Measurements from ENCODE around the gene TM2D1.
A peak's percentile ranks its signal among the peaks of the same experiment; 100 is the strongest.
"Not testable (repeated sequence)": the region's sequence is repeated elsewhere in the genome, so short reads cannot be mapped to it uniquely, and the experiment has no call there.

Gene TM2D1

GRCh38 chr1:61743716-61744580 is 19.0 kb upstream of the TM2D1 start:
- H3K4me3 ChIP-seq (ENCODE audit: low read length) = peak overlapping the region; percentile 81
- H3K27me3 ChIP-seq (ENCODE audit: insufficient read depth, low read length) = no peaks in the 10 kb centered on the region
- H3K4me1 ChIP-seq (ENCODE audit: insufficient read depth, low read length) = peaks cover 15% of the 10 kb centered on the region
- H3K9ac ChIP-seq (ENCODE audit: low read depth, low read length) = no peak overlapping the region
- 86% methylated on average over 5 of the region's 6 CpGs for WGBS
- H3K27ac ChIP-seq (ENCODE audit: low read depth, low read length) = no peak overlapping the region
- no peaks in the 10 kb centered on the region for H3K36me3 ChIP-seq (ENCODE audit: insufficient read depth, low read length)
- H3K9me3 ChIP-seq (ENCODE audit: insufficient read depth, low read depth, low read length) = no peaks in the 10 kb centered on the region

GRCh38 chr1:61743431-61743705 is 18.4 kb upstream of the TM2D1 start:
- Histone ChIP-seq H3K27me3 (ENCODE audit: insufficient read depth, low read length) (no peaks in the 10 kb centered on the region), H3K36me3 (ENCODE audit: insufficient read depth, low read length) (no peaks in the 10 kb centered on the region), H3K9ac (ENCODE audit: low read depth, low read length) (peak overlapping the region; percentile 84), H3K4me3 (ENCODE audit: low read length) (peak overlapping the region; percentile 81), H3K4me1 (ENCODE audit: insufficient read depth, low read length) (peaks cover 15% of the 10 kb centered on the region), H3K27ac (ENCODE audit: low read depth, low read length) (no peak overlapping the region), H3K9me3 (ENCODE audit: insufficient read depth, low read depth, low read length) (no peaks in the 10 kb centered on the region)
- WGBS = 33% methylated on average over 5 of the region's 5 CpGs

- peaks cover 15% of the 10 kb centered on the region for H3K4me1 ChIP-seq (ENCODE audit: insufficient read depth, low read length)
- no peaks in the 10 kb centered on the region for H3K9me3 ChIP-seq (ENCODE audit: insufficient read depth, low read depth, low read length)
- H3K27me3 ChIP-seq (ENCODE audit: insufficient read depth, low read length) = no peaks in the 10 kb centered on the region
- H3K9ac ChIP-seq (ENCODE audit: low read depth, low read length) = peak overlapping the region; percentile 84
- peak overlapping the region; percentile 68; the same call in 1 of the 2 replicates for H3K27ac ChIP-seq (ENCODE audit: low read depth, low read length)
- peak overlapping the region; percentile 81 for H3K4me3 ChIP-seq (ENCODE audit: low read length)
- H3K36me3 ChIP-seq (ENCODE audit: insufficient read depth, low read length) = no peaks in the 10 kb centered on the region
- WGBS = under 1% methylated on average over 74 of the region's 74 CpGs
Measured at GRCh38 chr1:61742620-61743430, 17.9 kb upstream of the TM2D1 start.

GRCh38 chr1:61741711-61742619 is 17.0 kb upstream of the TM2D1 start, which contains the start of gene PATJ:
TSS of gene PATJ (plus strand) at chr1:61742480. CDS start at chr1:61762893, 20,413 bp downstream.
- Histone ChIP-seq H3K27ac (ENCODE audit: low read depth, low read length) (peak within 1 kb of the TSS; percentile 68), H3K9ac (ENCODE audit: low read depth, low read length) (peak within 1 kb of the TSS; percentile 84), H3K27me3 (ENCODE audit: insufficient read depth, low read length) (no peaks in the 10 kb centered on the region), H3K4me3 (ENCODE audit: low read length) (peak within 1 kb of the TSS; percentile 81), H3K9me3 (ENCODE audit: insufficient read depth, low read depth, low read length) (no peaks in the 10 kb centered on the region), H3K4me1 (ENCODE audit: insufficient read depth, low read length) (peaks cover 8% of the 10 kb centered on the region), H3K36me3 (ENCODE audit: insufficient read depth, low read length) (no peaks in the 10 kb centered on the region)
- WGBS = 6% methylated on average over 51 of the region's 54 CpGs

- peak overlapping the region; percentile 81 for H3K4me3 ChIP-seq (ENCODE audit: low read length)
- H3K36me3 ChIP-seq (ENCODE audit: insufficient read depth, low read length) = no peaks in the 10 kb centered on the region
- no peaks in the 10 kb centered on the region for H3K4me1 ChIP-seq (ENCODE audit: insufficient read depth, low read length)
- no peaks in the 10 kb centered on the region for H3K27me3 ChIP-seq (ENCODE audit: insufficient read depth, low read length)
- WGBS = 90% methylated on average over 14 of the region's 19 CpGs
- H3K27ac ChIP-seq (ENCODE audit: low read depth, low read length) = no peak overlapping the region
- H3K9ac ChIP-seq (ENCODE audit: low read depth, low read length) = peak overlapping the region; percentile 83; the same call in 1 of the 2 replicates
- H3K9me3 ChIP-seq (ENCODE audit: insufficient read depth, low read depth, low read length) = no peaks in the 10 kb centered on the region
Measured at GRCh38 chr1:61740751-61741700, 16.1 kb upstream of the TM2D1 start.

- no peaks in the 10 kb centered on the region for H3K4me1 ChIP-seq (ENCODE audit: insufficient read depth, low read length)
- no peak overlapping the region for H3K9ac ChIP-seq (ENCODE audit: low read depth, low read length)
- 80% methylated on average over 3 of the region's 3 CpGs for WGBS
- no peak overlapping the region for H3K27ac ChIP-seq (ENCODE audit: low read depth, low read length)
- no peaks in the 10 kb centered on the region for H3K9me3 ChIP-seq (ENCODE audit: insufficient read depth, low read depth, low read length)
- H3K27me3 ChIP-seq (ENCODE audit: insufficient read depth, low read length) = no peaks in the 10 kb centered on the region
- no peak overlapping the region for H3K4me3 ChIP-seq (ENCODE audit: low read length)
- H3K36me3 ChIP-seq (ENCODE audit: insufficient read depth, low read length) = no peaks in the 10 kb centered on the region
Measured at GRCh38 chr1:61732726-61733125, 7.8 kb upstream of the TM2D1 start.

GRCh38 chr1:61730679-61731078 is 5.7 kb upstream of the TM2D1 start:
- not testable (repeated sequence) for H3K9me3 ChIP-seq (ENCODE audit: insufficient read depth, low read depth, low read length); H3K27ac ChIP-seq (ENCODE audit: low read depth, low read length)
- WGBS = 0% methylated on average over 1 of the region's 1 CpG

GRCh38 chr1:61727544-61727943 is 2.6 kb upstream of the TM2D1 start:
- Histone ChIP-seq H3K4me1 (ENCODE audit: insufficient read depth, low read length) (peaks cover 6% of the 10 kb centered on the region; the same call in 1 of the 2 replicates), H3K27me3 (ENCODE audit: insufficient read depth, low read length) (no peaks in the 10 kb centered on the region), H3K4me3 (ENCODE audit: low read length) (no peak overlapping the region), H3K9ac (ENCODE audit: low read depth, low read length) (no peak overlapping the region), H3K9me3 (ENCODE audit: insufficient read depth, low read depth, low read length) (no peaks in the 10 kb centered on the region), H3K36me3 (ENCODE audit: insufficient read depth, low read length) (no peaks in the 10 kb centered on the region), H3K27ac (ENCODE audit: low read depth, low read length) (no peak overlapping the region)
- WGBS = 100% methylated on average over 2 of the region's 3 CpGs

More at GRCh38 chr1:61730679-61731078, 5.7 kb upstream of the TM2D1 start:
- not testable (repeated sequence) for H3K36me3 ChIP-seq (ENCODE audit: insufficient read depth, low read length); H3K4me3 ChIP-seq (ENCODE audit: low read length); H3K27me3 ChIP-seq (ENCODE audit: insufficient read depth, low read length); H3K4me1 ChIP-seq (ENCODE audit: insufficient read depth, low read length); H3K9ac ChIP-seq (ENCODE audit: low read depth, low read length)

GRCh38 chr1:61724506-61724812 is 482 bp downstream of the TM2D1 start:
- 13% methylated on average over 3 of the region's 3 CpGs for WGBS
- Histone ChIP-seq H3K9ac (ENCODE audit: low read depth, low read length) (peak overlapping the region; percentile 90), H3K9me3 (ENCODE audit: insufficient read depth, low read depth, low read length) (no peaks in the 10 kb centered on the region), H3K27me3 (ENCODE audit: insufficient read depth, low read length) (no peaks in the 10 kb centered on the region), H3K4me1 (ENCODE audit: insufficient read depth, low read length) (peaks cover 6% of the 10 kb centered on the region; the same call in 1 of the 2 replicates), H3K36me3 (ENCODE audit: insufficient read depth, low read length) (peaks cover 5% of the 10 kb centered on the region; the same call in 1 of the 2 replicates), H3K4me3 (ENCODE audit: low read length) (peak overlapping the region; percentile 91), H3K27ac (ENCODE audit: low read depth, low read length) (peak overlapping the region; percentile 79)

- not testable (repeated sequence) for H3K4me1 ChIP-seq (ENCODE audit: insufficient read depth, low read length); H3K9me3 ChIP-seq (ENCODE audit: insufficient read depth, low read depth, low read length); H3K27ac ChIP-seq (ENCODE audit: low read depth, low read length); H3K36me3 ChIP-seq (ENCODE audit: insufficient read depth, low read length); H3K4me3 ChIP-seq (ENCODE audit: low read length); H3K27me3 ChIP-seq (ENCODE audit: insufficient read depth, low read length); H3K9ac ChIP-seq (ENCODE audit: low read depth, low read length)
- WGBS = 97% methylated on average over 8 of the region's 8 CpGs
Measured at GRCh38 chr1:61718996-61719663, 5.8 kb downstream of the TM2D1 start.

Measured in HUES64 (cell line).